Measurements from ENCODE around the gene ARMCX4.

DNA sequence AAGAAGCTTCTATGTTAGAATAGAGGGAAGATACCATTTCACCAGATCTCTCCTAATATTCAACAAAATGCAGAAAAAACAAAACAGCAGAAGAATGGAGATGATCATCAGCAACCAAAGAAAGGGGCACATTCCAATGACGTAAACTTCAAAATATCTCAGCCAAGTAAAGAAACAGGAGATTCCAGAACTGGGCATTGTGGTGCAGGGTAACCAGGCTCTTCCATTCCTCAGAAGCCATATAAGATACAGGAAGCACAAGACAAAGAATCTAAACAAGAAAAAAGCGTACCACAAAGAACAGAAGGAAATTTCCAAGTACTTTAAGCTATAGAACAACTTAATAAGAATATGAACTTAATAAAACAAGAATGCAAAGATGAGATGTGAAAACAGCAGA, 6.9 kb upstream of the ARMCX4 start:
- TF ChIP-seq, protein P1, sequence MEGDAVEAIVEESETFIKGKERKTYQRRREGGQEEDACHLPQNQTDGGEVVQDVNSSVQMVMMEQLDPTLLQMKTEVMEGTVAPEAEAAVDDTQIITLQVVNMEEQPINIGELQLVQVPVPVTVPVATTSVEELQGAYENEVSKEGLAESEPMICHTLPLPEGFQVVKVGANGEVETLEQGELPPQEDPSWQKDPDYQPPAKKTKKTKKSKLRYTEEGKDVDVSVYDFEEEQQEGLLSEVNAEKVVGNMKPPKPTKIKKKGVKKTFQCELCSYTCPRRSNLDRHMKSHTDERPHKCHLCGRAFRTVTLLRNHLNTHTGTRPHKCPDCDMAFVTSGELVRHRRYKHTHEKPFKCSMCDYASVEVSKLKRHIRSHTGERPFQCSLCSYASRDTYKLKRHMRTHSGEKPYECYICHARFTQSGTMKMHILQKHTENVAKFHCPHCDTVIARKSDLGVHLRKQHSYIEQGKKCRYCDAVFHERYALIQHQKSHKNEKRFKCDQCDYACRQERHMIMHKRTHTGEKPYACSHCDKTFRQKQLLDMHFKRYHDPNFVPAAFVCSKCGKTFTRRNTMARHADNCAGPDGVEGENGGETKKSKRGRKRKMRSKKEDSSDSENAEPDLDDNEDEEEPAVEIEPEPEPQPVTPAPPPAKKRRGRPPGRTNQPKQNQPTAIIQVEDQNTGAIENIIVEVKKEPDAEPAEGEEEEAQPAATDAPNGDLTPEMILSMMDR (IDR thresholded peaks at IDR 0.05), result no peak
- no peak for TF ChIP-seq POLR2A (IDR thresholded peaks at IDR 0.05)
